GM19238 (cell line): ENCODE results near the gene SDK2.

Source experiments
- DNase-seq: peaks from one replicate; pipeline ENCODE4 v3.0.0; 2011; ENCODE audit warnings: low spot score; ENCODE audit not compliant: insufficient read length

SDK2 gene

GRCh38 chr17:73586921-73587602 lies 57.2 kb downstream of the SDK2 start:
- DNase-seq: no peak

DNA sequence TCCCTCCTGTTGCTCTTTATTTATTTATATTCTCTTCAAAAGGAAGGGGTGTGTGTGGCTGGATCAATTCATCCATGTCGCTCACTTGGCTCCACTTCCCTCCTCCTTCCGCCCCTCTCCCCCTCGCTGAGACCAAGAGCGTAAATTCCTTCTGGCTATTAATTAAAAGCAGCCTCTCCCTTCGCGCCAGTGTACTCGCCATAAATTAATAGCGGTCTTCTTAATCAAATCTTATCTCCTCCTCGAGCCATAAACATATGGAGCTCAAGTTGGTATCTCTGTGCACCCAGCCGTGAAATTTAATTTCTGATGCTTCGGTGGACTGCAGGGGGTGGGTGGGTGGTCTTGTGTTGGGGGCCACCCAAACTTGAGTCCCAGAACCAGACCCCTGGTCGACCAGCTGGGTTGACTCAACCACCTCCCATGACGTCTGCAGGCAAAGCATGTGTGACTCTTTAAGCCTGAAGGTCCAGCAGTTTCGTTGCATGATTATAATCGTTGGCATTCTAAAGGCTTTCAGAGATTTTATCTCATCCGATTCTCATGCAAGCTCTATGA lies 57.9 kb downstream of the SDK2 start:
- DNase-seq: no peak

- no peak for DNase-seq
Observed at GRCh38 chr17:73585583-73585982, 58.7 kb downstream of the SDK2 start.

- no peak for DNase-seq
Observed at GRCh38 chr17:73584987-73585386, 59.3 kb downstream of the SDK2 start.

GRCh38 chr17:73584049-73584448 lies 60.2 kb downstream of the SDK2 start:
- DNase-seq: no peak

- no peak for DNase-seq
Observed at GRCh38 chr17:73582821-73583220, 61.4 kb downstream of the SDK2 start.

- DNase-seq: no peak
Observed at GRCh38 chr17:73582359-73582758, 61.9 kb downstream of the SDK2 start.

GRCh38 chr17:73581379-73581778 lies 62.9 kb downstream of the SDK2 start:
- no peak for DNase-seq

- no peak for DNase-seq
Observed at GRCh38 chr17:73580073-73580710, 64.1 kb downstream of the SDK2 start.

GRCh38 chr17:73576556-73577098 lies 67.6 kb downstream of the SDK2 start:
- no peak for DNase-seq

DNA sequence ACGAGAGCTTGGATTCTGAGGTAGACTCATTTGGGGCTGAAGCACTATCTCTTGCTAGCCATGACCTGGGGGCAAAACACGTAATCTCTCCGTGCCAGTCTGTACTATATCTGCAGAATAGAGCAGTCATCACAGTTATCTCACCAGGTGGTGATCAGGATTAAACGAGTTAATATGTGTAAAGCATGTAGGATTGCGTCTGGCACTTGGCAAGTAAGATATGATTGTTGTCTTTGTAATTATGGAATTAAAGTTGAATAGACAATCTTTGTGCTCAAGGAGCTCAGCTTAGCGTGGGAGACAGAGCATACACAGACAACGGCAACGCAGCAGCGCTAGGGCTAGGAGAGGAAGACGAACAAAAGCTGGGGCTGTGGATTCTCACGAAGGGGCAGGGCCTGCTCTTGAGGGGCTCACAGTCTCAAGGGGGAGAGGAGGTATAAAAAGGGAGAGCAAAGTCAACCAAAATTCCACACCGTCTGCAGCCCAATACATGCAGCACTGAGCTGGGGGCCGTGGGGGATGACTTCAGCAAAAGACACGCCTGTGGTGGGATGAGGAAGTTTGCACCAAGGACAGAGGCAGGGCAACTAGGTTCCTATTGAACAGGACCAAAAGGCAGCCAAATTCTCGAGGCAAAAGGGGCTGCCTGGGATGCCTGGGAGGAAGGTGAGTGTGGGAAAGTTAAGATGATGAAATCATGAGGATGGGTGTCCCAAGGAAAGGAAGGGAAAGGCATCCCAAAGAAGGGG lies 68.6 kb downstream of the SDK2 start:
- no peak for DNase-seq

GRCh38 chr17:73571511-73572130 lies 72.6 kb downstream of the SDK2 start:
- no peak for DNase-seq

DNA sequence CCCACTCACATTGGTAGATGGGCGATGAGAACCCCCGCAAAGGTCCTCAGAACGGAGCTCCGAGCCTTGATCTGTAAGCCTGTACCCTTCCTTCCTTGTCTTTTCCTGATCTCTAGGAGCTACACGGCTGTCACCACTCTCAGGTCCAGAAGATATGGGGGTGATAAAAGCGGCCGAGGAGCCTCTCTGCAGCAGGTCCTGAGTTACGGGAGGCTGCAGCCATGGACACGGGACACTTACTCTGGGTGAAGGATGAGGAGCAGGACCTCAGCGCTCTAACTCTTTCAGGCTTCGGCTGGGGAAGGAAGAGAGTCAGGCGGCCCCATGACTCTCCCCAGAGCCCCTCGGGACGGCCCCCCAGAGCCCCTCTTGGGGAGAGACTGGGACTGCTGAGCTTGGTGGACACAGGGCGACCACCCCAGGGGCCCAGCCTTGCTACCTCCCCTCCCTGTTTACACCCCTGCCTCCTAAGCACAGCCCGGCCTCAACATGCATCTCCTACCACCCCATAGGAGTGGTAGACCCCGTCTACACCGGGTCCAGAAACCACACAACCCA lies 74.4 kb downstream of the SDK2 start:
- no peak for DNase-seq

- DNase-seq: no peak
Observed at GRCh38 chr17:73568934-73569333, 75.3 kb downstream of the SDK2 start.

DNA sequence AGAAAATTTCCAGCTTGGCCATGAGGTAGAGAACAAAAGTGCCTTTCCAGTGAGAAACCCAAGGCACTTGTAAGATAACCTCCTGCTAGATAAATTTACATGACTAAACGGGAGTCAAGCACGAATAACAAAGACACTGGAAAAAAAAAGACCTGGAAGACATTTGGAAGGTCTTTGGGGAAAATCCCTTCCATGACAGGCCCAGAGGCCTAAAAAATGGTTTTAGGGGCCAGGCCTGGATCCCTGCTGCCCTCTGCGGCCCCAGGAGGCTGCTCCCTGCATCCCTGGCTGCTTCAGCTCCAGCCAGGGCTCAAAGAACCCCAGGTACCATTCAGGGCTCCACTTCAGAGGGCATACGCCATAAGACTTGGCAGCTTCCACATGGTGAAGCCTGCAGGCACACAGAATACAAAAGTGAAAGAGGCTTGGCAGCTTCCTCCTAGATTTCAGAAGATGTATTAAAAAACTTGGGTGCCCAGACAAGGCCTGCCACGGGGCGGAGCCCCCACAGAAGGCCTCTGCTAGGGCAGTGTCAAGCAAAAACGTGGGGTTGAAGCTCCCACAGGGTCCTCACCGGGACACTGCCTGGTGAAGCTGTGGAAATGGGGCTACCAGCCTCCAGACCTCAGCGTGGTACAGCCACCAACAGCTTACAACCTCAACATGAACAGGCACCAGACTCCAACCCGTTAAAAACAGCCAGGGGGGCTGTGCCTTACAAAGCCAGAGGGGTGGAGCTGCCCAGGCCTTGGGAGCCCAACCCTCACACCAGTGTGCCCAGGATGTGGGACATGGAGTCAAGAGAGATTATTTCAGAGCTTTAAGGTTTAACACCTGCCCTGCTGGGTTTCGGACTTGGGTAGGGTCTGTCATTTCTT lies 77.1 kb downstream of the SDK2 start:
- DNase-seq: no peak

DNA sequence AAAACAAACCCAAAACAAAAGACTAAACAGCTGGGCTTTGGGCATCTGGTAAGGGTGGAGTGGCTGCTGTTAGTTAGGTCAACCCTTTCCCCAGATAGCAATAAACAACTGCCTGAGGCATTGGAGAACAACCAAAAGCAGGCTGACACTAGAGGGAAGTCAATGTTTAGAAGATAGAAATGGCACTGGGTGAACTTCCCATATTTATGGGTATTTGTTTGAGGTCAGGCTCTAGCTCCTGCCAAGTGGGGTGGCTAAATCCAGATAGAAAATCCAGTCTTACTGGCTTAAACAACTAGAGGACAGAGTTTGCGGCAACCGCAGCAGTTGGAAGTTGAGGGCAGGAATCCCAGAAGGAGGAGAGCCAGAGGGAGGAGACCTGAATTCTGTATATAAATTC lies 79.4 kb downstream of the SDK2 start:
- DNase-seq: no peak

- DNase-seq: no peak
Observed at GRCh38 chr17:73562896-73563295, 81.3 kb downstream of the SDK2 start.

- DNase-seq: no peak
Observed at GRCh38 chr17:73561111-73561510, 83.1 kb downstream of the SDK2 start.

- no peak for DNase-seq
Observed at GRCh38 chr17:73560661-73561060, 83.6 kb downstream of the SDK2 start.

GRCh38 chr17:73559532-73559931 lies 84.7 kb downstream of the SDK2 start:
- no peak for DNase-seq
